ENCODE measurements around the gene ARHGAP42.

DNA sequence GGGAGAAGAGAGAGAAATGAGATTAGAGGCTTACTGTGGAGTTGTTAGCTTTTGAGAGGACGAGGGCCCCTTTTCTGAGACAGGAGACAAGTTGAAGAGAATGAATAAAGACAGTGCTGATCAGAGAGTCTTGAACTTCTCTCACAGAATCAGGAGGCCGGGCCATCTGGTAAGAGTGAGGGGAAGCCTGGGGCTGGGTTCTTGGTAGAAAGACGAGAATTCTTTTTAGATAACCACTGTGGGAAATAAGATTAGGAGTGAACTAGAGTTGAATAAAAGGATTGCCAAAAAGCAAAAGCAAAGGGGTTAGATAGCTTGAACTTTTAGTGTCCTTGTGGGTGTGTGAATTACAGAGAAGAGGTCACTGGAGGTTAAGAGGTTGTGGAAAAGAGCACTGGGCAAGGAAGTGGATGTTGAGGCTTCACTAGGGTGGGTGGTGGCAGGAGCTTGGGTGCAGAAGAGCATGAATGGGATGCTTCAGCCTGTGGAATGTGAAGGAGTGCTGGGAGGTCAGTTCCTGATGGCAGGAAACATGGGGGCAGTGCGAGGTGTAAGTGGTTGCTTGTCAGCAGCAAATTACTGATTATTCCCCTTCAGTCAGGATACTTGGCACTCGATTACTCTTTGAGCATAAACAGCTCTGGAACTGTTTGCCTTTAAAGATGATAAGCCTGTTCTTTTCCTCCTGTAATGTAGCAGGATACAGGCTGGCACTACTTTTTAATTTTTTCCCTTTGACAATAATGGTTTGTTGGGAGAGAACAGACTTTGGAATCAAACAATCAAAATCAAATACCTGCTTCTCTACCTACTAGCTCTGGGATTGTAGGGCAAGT is 98.3 kb downstream of the ARHGAP42 start:
- TF ChIP-seq CTCF (IDR thresholded peaks at IDR 0.05; ENCODE audit: low read depth, low read length, missing input control) (no peak), YY1 (IDR thresholded peaks at IDR 0.05) (peak; percentile 66), RXRA (IDR thresholded peaks at IDR 0.05) (peak; percentile 57 to 70), JUND (IDR thresholded peaks at IDR 0.05) (peak; percentile 6 to 57), GABPA (IDR thresholded peaks at IDR 0.05 in 1 of 2, conservative IDR thresholded peaks at IDR 0.05 in 1 of 2) (no peak), SP1 (IDR thresholded peaks at IDR 0.05) (peak; percentile 93), ZBTB33 (IDR thresholded peaks at IDR 0.05) (peak; percentile 55), RAD21 (IDR thresholded peaks at IDR 0.05) (peak; percentile 40 to 57), TAF1 (conservative IDR thresholded peaks at IDR 0.05) (no peak)
- TF ChIP-seq, protein P1, sequence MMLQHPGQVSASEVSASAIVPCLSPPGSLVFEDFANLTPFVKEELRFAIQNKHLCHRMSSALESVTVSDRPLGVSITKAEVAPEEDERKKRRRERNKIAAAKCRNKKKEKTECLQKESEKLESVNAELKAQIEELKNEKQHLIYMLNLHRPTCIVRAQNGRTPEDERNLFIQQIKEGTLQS (IDR thresholded peaks at IDR 0.05) = no peak
- TF ChIP-seq, protein P2, sequence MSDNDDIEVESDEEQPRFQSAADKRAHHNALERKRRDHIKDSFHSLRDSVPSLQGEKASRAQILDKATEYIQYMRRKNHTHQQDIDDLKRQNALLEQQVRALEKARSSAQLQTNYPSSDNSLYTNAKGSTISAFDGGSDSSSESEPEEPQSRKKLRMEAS (IDR thresholded peaks at IDR 0.05) = peak; percentile 62
- TF ChIP-seq, protein P3, sequence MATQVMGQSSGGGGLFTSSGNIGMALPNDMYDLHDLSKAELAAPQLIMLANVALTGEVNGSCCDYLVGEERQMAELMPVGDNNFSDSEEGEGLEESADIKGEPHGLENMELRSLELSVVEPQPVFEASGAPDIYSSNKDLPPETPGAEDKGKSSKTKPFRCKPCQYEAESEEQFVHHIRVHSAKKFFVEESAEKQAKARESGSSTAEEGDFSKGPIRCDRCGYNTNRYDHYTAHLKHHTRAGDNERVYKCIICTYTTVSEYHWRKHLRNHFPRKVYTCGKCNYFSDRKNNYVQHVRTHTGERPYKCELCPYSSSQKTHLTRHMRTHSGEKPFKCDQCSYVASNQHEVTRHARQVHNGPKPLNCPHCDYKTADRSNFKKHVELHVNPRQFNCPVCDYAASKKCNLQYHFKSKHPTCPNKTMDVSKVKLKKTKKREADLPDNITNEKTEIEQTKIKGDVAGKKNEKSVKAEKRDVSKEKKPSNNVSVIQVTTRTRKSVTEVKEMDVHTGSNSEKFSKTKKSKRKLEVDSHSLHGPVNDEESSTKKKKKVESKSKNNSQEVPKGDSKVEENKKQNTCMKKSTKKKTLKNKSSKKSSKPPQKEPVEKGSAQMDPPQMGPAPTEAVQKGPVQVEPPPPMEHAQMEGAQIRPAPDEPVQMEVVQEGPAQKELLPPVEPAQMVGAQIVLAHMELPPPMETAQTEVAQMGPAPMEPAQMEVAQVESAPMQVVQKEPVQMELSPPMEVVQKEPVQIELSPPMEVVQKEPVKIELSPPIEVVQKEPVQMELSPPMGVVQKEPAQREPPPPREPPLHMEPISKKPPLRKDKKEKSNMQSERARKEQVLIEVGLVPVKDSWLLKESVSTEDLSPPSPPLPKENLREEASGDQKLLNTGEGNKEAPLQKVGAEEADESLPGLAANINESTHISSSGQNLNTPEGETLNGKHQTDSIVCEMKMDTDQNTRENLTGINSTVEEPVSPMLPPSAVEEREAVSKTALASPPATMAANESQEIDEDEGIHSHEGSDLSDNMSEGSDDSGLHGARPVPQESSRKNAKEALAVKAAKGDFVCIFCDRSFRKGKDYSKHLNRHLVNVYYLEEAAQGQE (IDR thresholded peaks at IDR 0.05) = peak; percentile 55

Data from liver (tissue), 3 donors.